AG04450 (cell line): ENCODE measurements around the gene EFCAB11. TPM values are rescaled to one million over a fixed set of nuclear protein-coding genes. Genes with fewer than 3 reads are reported as not detected.

Experiments used
- CTCF ChIA-PET: fragments of 300-600, 350-600 bp; formaldehyde crosslinking; extraction: SDS; loops from one replicate; lab custom pipeline; 2022; ENCODE audit warnings: antibody characterized with exemption, inconsistent platforms; lab: Charles Lee
- POLR2A ChIA-PET: fragments of 350-600 bp; formaldehyde crosslinking; extraction: SDS; loops from one replicate; lab custom pipeline; 2021; ENCODE audit warnings: antibody characterized with exemption, inconsistent platforms; lab: Yijun Ruan, JAX
- DNase-seq: peaks from one replicate; pipeline ENCODE4 v3.0.0-alpha.2; 2011; ENCODE audit warnings: low read depth, low spot score
- H3K27ac ChIP-seq: one replicate; pipeline ENCODE4 v1.5.1; 2012; ENCODE audit warnings: low read depth, low read length, control low read depth
- H3K27me3 ChIP-seq: one replicate; pipeline ENCODE4 v1.6.0; 2012; ENCODE audit warnings: low read length; ENCODE audit not compliant: control insufficient read depth, insufficient read depth
- H3K4me3 ChIP-seq: 2 replicates; pipeline ENCODE4 v1.5.1; 2011; ENCODE audit warnings: mild to moderate bottlenecking, low read depth, low read length, control low read depth
- H3K9me3 ChIP-seq: 2 replicates; pipeline ENCODE4 v1.5.1; 2012; ENCODE audit warnings: low read length; ENCODE audit not compliant: control insufficient read depth, insufficient read depth
- CTCF ChIP-seq: IDR thresholded peaks from 2 replicates; pipeline ENCODE4 v1.5.1; 2011; ENCODE audit warnings: low read depth, low read length, control low read depth, inconsistent platforms
- polyA plus RNA-seq: library from polyadenylated mRNA; depleted of rRNA; stranded (reverse); fragments of >200 nt; gene quantifications from 2 replicates; pipeline ENCODE4 v1.2.3, GENCODE V29; 2011

The EFCAB11 gene
- polyA plus RNA-seq, 1 experiment: 5.9 TPM

GRCh38 chr14:89767131-89767530 lies 187.4 kb downstream of the EFCAB11 start:
- H3K9me3 ChIP-seq: no peaks in the 10 kb centered on the region
- CTCF ChIA-PET: no interaction called here
- H3K27ac ChIP-seq: no peak overlapping the region
- H3K27me3 ChIP-seq: no peaks in the 10 kb centered on the region
- no peak for DNase-seq
- no peak overlapping the region for H3K4me3 ChIP-seq
- TF ChIP-seq CTCF: no peak
- POLR2A ChIA-PET: no interaction called here

- Histone ChIP-seq H3K27me3 (peaks cover 3% of the 10 kb centered on the region), H3K9me3 (no peaks in the 10 kb centered on the region), H3K4me3 (no peak overlapping the region), H3K27ac (no peak overlapping the region)
- POLR2A ChIA-PET: no interaction called here
- CTCF ChIA-PET: interaction anchor here (0.6 to 0.7 kb wide), 3 partner anchors 208 to 738 kb away, joined by 3 to 9 read pairs (median 3); no protein-coding TSS in a partner anchor
- TF ChIP-seq CTCF: no peak
- no peak for DNase-seq
Measured at GRCh38 chr14:89765346-89765745, 189.2 kb downstream of the EFCAB11 start.

GRCh38 chr14:89760086-89760485 lies 194.4 kb downstream of the EFCAB11 start:
- ChIA-PET POLR2A (no interaction called here), CTCF (no interaction called here)
- H3K27ac ChIP-seq: no peak overlapping the region
- DNase-seq: no peak
- H3K27me3 ChIP-seq: peaks cover 3% of the 10 kb centered on the region
- H3K9me3 ChIP-seq: peaks cover 6% of the 10 kb centered on the region
- no peak overlapping the region for H3K4me3 ChIP-seq
- no peak for TF ChIP-seq CTCF

- ChIA-PET POLR2A (no interaction called here), CTCF (interaction anchor here (0.8 kb wide), 1 partner anchor 8 kb away, joined by 3 read pairs; no protein-coding TSS in a partner anchor)
- no peak overlapping the region for H3K4me3 ChIP-seq
- no peak overlapping the region for H3K27ac ChIP-seq
- TF ChIP-seq CTCF: no peak
- peaks cover 3% of the 10 kb centered on the region for H3K27me3 ChIP-seq
- no peak for DNase-seq
- H3K9me3 ChIP-seq: peaks cover 6% of the 10 kb centered on the region
Measured at GRCh38 chr14:89757313-89757939, 197.1 kb downstream of the EFCAB11 start.

DNA sequence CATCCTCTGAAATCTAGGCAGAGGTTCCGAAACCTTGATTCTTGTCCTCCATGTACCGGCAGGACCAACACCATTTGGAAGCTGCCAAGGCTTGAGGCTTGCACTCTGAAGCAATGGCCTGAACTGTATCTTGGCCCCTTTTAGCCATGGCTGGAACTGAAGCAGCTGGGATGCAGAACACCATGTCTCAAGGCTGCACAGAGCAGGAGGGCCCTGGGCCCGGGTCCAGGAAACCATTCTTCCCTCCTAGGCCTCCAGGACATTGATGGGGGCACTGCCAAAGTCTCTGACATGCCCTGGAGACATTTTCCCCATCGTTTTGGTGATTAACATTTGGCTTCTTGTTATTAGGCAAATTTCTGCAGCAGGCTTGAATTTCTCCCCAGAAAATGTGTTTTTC lies 198.7 kb downstream of the EFCAB11 start:
- H3K9me3 ChIP-seq: peaks cover 6% of the 10 kb centered on the region
- POLR2A ChIA-PET: no interaction called here
- CTCF ChIA-PET: no interaction called here
- TF ChIP-seq CTCF: no peak
- no peak overlapping the region for H3K27ac ChIP-seq
- no peak overlapping the region for H3K4me3 ChIP-seq
- H3K27me3 ChIP-seq: no peaks in the 10 kb centered on the region
- no peak for DNase-seq
